ENCODE measurements around the gene FHIT.

Gene FHIT

DNA sequence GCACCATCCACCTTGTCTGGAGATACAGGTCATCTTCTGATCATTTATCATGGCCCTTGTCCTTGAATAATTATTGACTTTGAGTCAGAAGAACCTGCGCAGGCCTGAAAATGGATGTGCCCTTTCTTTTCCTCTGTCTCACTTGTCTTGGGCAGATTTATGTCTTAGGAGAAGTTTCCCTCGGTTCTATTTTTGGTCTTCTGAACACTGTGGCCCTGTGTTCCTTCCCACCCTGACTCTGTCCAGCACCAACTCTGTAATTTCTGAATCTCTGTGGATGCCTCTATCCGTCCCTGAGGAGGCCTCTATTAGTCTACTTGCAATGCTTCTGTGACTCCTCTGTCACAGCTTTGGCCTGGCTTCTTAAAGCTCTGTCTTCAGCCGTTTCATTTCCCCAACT lies 1520.7 kb downstream of the FHIT start:
- no peak for DNase-seq

DNA sequence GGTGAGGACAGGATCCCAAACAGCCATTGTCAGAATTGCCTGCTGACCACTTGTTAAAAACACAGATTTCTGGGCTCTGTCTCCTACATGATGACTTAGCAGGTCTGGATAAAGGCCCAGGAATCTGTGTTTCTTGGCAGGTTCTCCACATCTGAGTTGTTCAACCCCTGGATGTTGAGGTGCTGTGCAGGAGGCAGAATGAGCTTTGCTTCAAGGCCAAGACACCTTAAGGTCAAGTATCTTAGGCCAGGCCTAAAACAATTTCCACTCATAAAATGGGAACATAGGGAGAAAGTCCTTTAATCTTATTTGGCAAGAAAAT lies 1522.7 kb downstream of the FHIT start:
- DNase-seq = no peak

- no peak for DNase-seq
Observed at GRCh38 chr3:59727902-59728586, 1523.2 kb downstream of the FHIT start.

DNA sequence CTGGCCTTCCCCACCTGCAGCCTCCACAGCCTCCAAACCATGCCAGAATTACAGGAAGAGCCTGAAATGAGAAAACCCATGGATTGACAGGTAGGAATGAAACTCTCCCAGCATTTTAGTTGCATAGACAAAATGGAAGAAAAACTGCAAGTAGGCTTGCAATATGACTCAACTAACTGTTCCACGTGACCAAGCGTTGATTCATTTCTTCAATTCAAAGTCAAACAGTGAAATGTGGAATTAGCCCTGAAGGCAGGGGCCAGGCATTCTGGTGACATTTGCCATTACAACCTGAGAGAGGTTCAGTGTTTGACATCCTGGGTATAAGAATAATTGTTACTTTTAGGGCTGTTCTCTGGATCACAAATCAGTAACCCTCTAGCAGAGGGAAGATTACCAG lies 1525.0 kb downstream of the FHIT start:
- no peak for DNase-seq

GRCh38 chr3:59717679-59718205 lies 1533.5 kb downstream of the FHIT start:
- peak in 1 of 3 experiments; percentile 7 for DNase-seq

GRCh38 chr3:59714066-59714465 lies 1537.2 kb downstream of the FHIT start:
- no peak for DNase-seq

DNA sequence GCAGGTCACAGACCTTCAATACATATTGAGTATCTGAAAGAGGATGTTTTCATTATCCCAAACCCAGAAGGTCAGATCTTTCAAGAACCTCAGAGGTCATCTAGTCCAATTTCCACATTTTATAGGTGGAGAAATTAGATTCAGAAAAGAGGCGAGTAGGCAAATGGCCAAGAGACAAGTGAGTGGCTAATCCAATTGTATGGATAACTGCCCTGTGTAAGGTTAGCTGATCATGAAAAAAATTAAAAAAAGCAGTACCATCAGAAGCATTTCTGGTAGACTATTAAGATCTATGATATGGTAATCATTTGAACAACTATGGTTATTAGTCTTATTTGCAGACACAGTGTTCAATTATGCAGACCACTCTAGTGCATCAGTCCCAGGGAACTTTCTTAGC lies 1540.7 kb downstream of the FHIT start:
- no peak for DNase-seq

DNA sequence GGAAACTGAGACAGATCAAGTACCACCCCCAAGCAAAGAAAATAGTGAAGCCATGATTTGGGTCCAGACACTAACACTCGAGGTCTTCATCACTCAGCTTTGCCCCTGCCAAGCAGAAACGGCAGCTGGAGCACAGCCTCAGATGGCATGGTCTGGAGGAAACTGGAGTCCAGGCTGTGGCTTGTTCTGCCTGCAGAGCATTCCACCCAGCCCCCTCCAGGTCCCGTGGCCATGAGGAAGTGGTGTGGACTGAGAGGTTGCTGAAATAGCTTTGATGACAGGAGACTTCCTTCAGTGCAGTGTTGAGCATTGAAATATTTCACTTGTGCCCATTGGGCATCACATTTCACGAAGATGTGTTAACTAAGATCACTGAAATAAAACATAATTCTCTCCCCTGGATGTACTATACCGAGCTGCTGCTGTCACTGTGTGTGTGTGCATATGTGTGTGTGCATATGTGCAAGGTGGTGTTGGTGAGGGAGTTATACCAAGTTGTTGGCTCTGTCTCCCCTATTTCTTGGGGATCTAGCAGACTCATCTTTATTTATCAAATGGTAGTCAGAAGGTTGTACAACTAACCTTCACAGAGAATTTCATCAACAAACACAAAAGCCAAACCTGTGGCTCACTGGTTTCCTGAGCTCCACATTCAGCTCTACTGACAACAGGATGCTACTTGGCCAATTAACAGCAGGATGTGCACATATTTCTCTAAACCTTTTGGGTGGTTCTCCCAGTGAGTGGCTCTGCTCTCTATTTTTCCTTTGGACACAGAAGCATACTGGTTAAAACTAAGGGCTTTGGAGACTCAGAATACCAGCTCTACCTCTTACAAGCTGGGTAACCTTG lies 1541.3 kb downstream of the FHIT start:
- no peak for DNase-seq

- DNase-seq = no peak
Observed at GRCh38 chr3:59708202-59708601, 1543.0 kb downstream of the FHIT start.

DNA sequence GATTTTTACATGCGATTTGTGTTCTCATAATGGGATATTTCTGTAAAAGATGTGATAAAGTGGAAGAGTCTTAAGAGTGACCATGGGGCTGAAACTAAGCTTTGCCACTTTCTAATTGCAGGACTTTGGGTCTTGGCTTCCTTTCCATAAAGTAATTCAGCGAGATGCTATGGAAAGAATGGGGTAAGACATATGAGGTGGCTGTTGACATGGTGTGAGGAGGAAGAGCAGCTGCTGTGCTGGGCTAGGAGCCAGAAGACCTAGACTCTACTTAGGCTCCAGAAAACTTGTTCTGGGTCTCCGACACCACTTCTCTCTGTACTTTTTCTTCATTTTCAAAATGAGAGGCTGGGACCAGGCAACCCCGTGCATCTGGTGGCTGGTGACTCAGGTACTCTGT lies 1547.0 kb downstream of the FHIT start:
- no peak for DNase-seq

DNA sequence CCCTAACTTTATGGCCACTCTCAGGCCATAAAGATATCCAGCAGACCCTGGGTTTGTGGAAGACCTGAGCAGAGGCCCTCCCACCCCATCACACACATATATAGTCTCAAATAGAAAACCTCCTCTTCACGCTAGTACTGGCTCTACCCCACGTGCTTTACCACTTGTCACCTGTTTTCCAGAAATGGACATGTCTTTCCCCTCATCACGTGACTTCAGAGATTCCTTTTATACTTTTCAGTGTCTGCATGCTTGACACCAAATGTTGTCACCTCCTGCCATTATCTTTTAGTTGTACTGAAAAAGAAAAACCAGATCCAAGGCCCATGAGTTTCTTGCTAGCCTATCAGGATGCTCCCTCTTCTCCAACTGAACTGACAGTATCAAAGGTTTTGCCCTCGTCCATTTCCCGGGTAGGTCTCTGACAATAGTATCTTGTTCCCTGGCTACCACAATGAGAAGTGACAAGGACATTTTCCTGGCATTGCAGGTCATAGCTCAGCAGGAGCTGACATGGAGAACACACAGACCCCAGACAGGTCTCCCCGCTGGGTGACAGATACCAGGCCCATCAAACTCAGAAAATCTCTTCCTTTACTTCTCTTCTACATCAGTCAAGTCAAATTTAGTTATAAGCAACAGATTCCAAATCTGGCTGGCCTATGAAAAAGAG lies 1551.5 kb downstream of the FHIT start:
- no peak for DNase-seq
